Endothelial cell of umbilical vein (primary cell): ENCODE results near the gene APP. TPM values are rescaled to one million over a fixed set of nuclear protein-coding genes. Genes with fewer than 3 reads are reported as not detected.

Source experiments
- BruUV-seq: library from RNA; stranded (reverse); fragments of 400-500 nt; replicated peaks from 2 replicates; lab custom pipeline; 2021; lab: Mats Ljungman, UMichigan
- CTCF ChIA-PET: fragments of 300-600, 350-600 bp; sonication (Branson Sonifier 250); formaldehyde crosslinking; loops from one replicate; lab custom pipeline; 2021; ENCODE audit warnings: antibody characterized with exemption, inconsistent platforms; lab: Charles Lee
- POLR2A ChIA-PET: fragments of 300-600, 350-600 bp; sonication (Branson Sonifier 250); formaldehyde crosslinking; loops from one replicate; lab custom pipeline; 2021; ENCODE audit warnings: antibody characterized with exemption, inconsistent platforms; lab: Charles Lee
- DNase-seq: peaks from one replicate; pipeline ENCODE4 v3.0.0-alpha.2; 2011; ENCODE audit warnings: low read depth, low spot score
- FAIRE-seq: peaks from 2 replicates; lab custom pipeline; 2011; peaks lifted over from hg19 to GRCh38; lab: Jason Lieb, UNC
- H2AFZ ChIP-seq: 2 replicates; pipeline ENCODE4 v1.6.0; 2012; ENCODE audit warnings: low read depth, low read length, control low read depth, inconsistent platforms
- H3K27ac ChIP-seq: 2 replicates; pipeline ENCODE4 v1.5.1; 2011; ENCODE audit warnings: low read depth, mild to moderate bottlenecking, control low read depth, low read length, moderate library complexity; ENCODE audit not compliant: insufficient read depth
- H3K27me3 ChIP-seq, 2 experiments: 2 replicates each; pipeline versions ENCODE4 v1.6.0 to v1.6.1; 2011; ENCODE audit warnings: low read length in 2 of 2, mixed read lengths in 1 of 2; ENCODE audit not compliant: control insufficient read depth in 2 of 2, insufficient read depth in 2 of 2
- H3K36me3 ChIP-seq, 2 experiments: 2 replicates in 1 of 2; 3 replicates in 1 of 2; pipeline ENCODE4 v1.5.1; 2011; ENCODE audit warnings: low read length in 2 of 2, mild to moderate bottlenecking in 1 of 2, moderate library complexity in 1 of 2; ENCODE audit not compliant: control insufficient read depth in 2 of 2, insufficient read depth in 2 of 2; ENCODE audit errors: extremely low read depth in 1 of 2
- H3K4me1 ChIP-seq: 3 replicates; pipeline ENCODE4 v1.5.1; 2011; ENCODE audit warnings: mild to moderate bottlenecking, low read length; ENCODE audit not compliant: control insufficient read depth, insufficient read depth; ENCODE audit errors: extremely low read depth
- H3K4me2 ChIP-seq: 2 replicates; pipeline ENCODE4 v1.6.1; 2011; ENCODE audit warnings: low read length, control low read depth, mixed read lengths; ENCODE audit not compliant: insufficient read depth
- H3K4me3 ChIP-seq, 3 experiments: fragments of 200-600 bp in 1 of 3; sonication (generic), shearing (Covaris generic) in 1 of 3; replicated peaks in 1 of 3; 2 replicates each; pipeline ENCODE4 v1.5.1; 2011 to 2016; ENCODE audit warnings: control low read depth in 3 of 3, low read length in 3 of 3, mild to moderate bottlenecking in 2 of 3, inconsistent platforms in 1 of 3, low read depth in 1 of 3, moderate library complexity in 1 of 3; ENCODE audit not compliant: insufficient read depth in 1 of 3
- H3K79me2 ChIP-seq: 2 replicates; pipeline ENCODE4 v1.6.0; 2012; ENCODE audit warnings: low read length, inconsistent platforms; ENCODE audit not compliant: control insufficient read depth, insufficient read depth
- H3K9ac ChIP-seq: replicated peaks from 2 replicates; pipeline ENCODE3; 2011; ENCODE audit warnings: low read length, control low read depth; ENCODE audit not compliant: insufficient read depth; ENCODE audit errors: extremely low read depth
- H3K9me1 ChIP-seq: replicated peaks from 3 replicates; pipeline ENCODE4 v1.6.0; 2011; ENCODE audit warnings: mild to moderate bottlenecking, low read length; ENCODE audit not compliant: control insufficient read depth, insufficient read depth; ENCODE audit errors: extremely low read depth
- H3K9me3 ChIP-seq: replicated peaks from 2 replicates; pipeline ENCODE4 v1.5.1; 2012; ENCODE audit warnings: low read length, inconsistent platforms; ENCODE audit not compliant: control insufficient read depth, insufficient read depth
- H4K20me1 ChIP-seq: replicated peaks from 2 replicates; pipeline ENCODE3; 2011; ENCODE audit warnings: mild to moderate bottlenecking, low read length; ENCODE audit not compliant: control insufficient read depth, insufficient read depth; ENCODE audit errors: extremely low read depth
- EZH2 ChIP-seq: IDR thresholded peaks from 2 replicates; pipeline ENCODE4 v1.6.1; 2012; ENCODE audit warnings: borderline replicate concordance, low read depth, mild to moderate bottlenecking, moderate library complexity, low read length, inconsistent platforms; ENCODE audit not compliant: severe bottlenecking
- FOS ChIP-seq: IDR thresholded peaks from 2 replicates; pipeline ENCODE4 v1.6.1; 2011; ENCODE audit warnings: mild to moderate bottlenecking, low read length, moderate library complexity, borderline replicate concordance; ENCODE audit not compliant: insufficient read depth
- GATA2 ChIP-seq: IDR thresholded peaks from 2 replicates; pipeline ENCODE4 v1.7.0; 2011; ENCODE audit warnings: low read depth, mild to moderate bottlenecking, moderate library complexity, mixed read lengths, low read length; ENCODE audit not compliant: insufficient read length, insufficient read depth
- JUN ChIP-seq: IDR thresholded peaks from 2 replicates; pipeline ENCODE4 v1.6.1; 2011; ENCODE audit warnings: borderline replicate concordance, low read depth; ENCODE audit not compliant: insufficient read length, insufficient read depth
- MAX ChIP-seq: IDR thresholded peaks from 2 replicates; pipeline ENCODE4 v1.6.1; 2011; ENCODE audit not compliant: insufficient read depth, insufficient read length
- MYC ChIP-seq: IDR thresholded peaks from one replicate; pipeline ENCODE4 v1.6.1; 2011; ENCODE audit warnings: mild to moderate bottlenecking, low read depth, low read length
- POLR2A ChIP-seq: IDR thresholded peaks from 2 replicates; pipeline ENCODE4 v1.6.1; 2012; ENCODE audit warnings: low read depth, mild to moderate bottlenecking, control low read depth, low read length
- POLR2AphosphoS5 ChIP-seq: IDR thresholded peaks from 2 replicates; pipeline ENCODE4 v1.6.1; 2012; ENCODE audit warnings: low read depth, mild to moderate bottlenecking, control low read depth, low read length, moderate library complexity; ENCODE audit not compliant: insufficient read depth
- dilution Hi-C: fragments of 300-500 bp; cut with MboI; formaldehyde crosslinking; loops from one replicate; pipeline ENCODE4 v1.15.0; 2019; ENCODE audit warnings: low sequenced_read_pairs; ENCODE audit not compliant: extremely low pct_ligation_motif_present
- intact Hi-C: fragments of 100-400 bp; cut with micrococcal nuclease; formaldehyde crosslinking; loops from one replicate; pipeline ENCODE4 v1.10.0; 2022
- polyA plus RNA-seq, 4 experiments: library from polyadenylated mRNA; depleted of rRNA in 3 of 4; stranded (reverse) in 3 of 4; unstranded in 1 of 4; fragments of >200 nt; gene quantifications; 2 replicates each; pipeline versions ENCODE4 v1.2.1 to v1.2.3, GENCODE V29; 2011 to 2012; ENCODE audit warnings: missing spikeins in 1 of 4
- total RNA-seq: library from RNA; stranded (reverse); gene quantifications from 2 replicates; pipeline ENCODE4 v1.2.3, GENCODE V29; 2021
- TF ChIP-seq, protein P1 (sequence below), 2 donors: IDR thresholded peaks; 1 replicate in 1 of 2; 2 replicates in 1 of 2; pipeline ENCODE4 v1.5.1; 2011; ENCODE audit warnings: low read length in 2 of 2, mild to moderate bottlenecking in 2 of 2, moderate library complexity in 2 of 2, control low read depth in 1 of 2, inconsistent platforms in 1 of 2, low read depth in 1 of 2; ENCODE audit not compliant: insufficient read depth in 1 of 2; ENCODE audit errors: extremely low read depth in 1 of 2

Gene APP
- total and polyA plus RNA-seq, 2 donors (not counting 3 experiments of a cell fraction or from before 2014, with no cell fraction given) = 914 to 928 TPM

- DNase-seq (no peak), FAIRE-seq (peak; percentile 58)
- intact Hi-C loops = no loop called here
- dilution Hi-C loops = no loop called here
- Histone ChIP-seq H3K9me1 (no peaks in the 10 kb centered on the region), H3K9me3 (no peaks in the 10 kb centered on the region), H3K4me3 (no peak overlapping the region), H3K36me3 (peaks cover 2 to 15% of the 10 kb centered on the region in 2 experiments), H3K9ac (no peak overlapping the region), H3K4me1 (peaks cover 49% of the 10 kb centered on the region), H4K20me1 (peaks cover 3% of the 10 kb centered on the region), H3K79me2 (peaks cover 10% of the 10 kb centered on the region), H3K4me2 (peak overlapping the region; percentile 28), H3K27me3 (no peaks in the 10 kb centered on the region), H3K27ac (peak overlapping the region; percentile 28), H2AFZ (no peak overlapping the region)
- ChIA-PET POLR2A (interaction anchor here (0.6 to 0.7 kb wide), 3 partner anchors 13 to 89 kb away, joined by 3 to 7 read pairs (median 6); no protein-coding TSS in a partner anchor), CTCF (interaction anchor here (0.9 to 1.8 kb wide), 9 partner anchors 15 to 816 kb away, joined by 3 to 6 read pairs (median 3); partner anchors contain the start of gene APP)
- BruUV-seq = TSS peak; percentile 18
- TF ChIP-seq JUN = no peak
- no peak for TF ChIP-seq MAX
- peak; percentile 95 for TF ChIP-seq FOS
- TF ChIP-seq, protein P1, sequence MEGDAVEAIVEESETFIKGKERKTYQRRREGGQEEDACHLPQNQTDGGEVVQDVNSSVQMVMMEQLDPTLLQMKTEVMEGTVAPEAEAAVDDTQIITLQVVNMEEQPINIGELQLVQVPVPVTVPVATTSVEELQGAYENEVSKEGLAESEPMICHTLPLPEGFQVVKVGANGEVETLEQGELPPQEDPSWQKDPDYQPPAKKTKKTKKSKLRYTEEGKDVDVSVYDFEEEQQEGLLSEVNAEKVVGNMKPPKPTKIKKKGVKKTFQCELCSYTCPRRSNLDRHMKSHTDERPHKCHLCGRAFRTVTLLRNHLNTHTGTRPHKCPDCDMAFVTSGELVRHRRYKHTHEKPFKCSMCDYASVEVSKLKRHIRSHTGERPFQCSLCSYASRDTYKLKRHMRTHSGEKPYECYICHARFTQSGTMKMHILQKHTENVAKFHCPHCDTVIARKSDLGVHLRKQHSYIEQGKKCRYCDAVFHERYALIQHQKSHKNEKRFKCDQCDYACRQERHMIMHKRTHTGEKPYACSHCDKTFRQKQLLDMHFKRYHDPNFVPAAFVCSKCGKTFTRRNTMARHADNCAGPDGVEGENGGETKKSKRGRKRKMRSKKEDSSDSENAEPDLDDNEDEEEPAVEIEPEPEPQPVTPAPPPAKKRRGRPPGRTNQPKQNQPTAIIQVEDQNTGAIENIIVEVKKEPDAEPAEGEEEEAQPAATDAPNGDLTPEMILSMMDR (IDR thresholded peaks at IDR 0.05; ENCODE audit: extremely low read depth in 1 of 2, insufficient read depth in 1 of 2, low read depth in 1 of 2, low read length in 2 of 2) = no peak
- TF ChIP-seq EZH2 = no peak
- peak; percentile 53 for TF ChIP-seq GATA2
- TF ChIP-seq MYC = no peak
- no peak for TF ChIP-seq POLR2A
- TF ChIP-seq POLR2AphosphoS5 = peak; percentile 38
These were observed 269.1 kb downstream of the APP start for GRCh38 chr21:25901330-25901979.
